T-helper 2 cell treated with Interferon-gamma antibody and Interleukin-4, amounts not matched to agents 5 μg/mL and 100 μg/mL, for 36 hours (primary cell): ENCODE results near the gene SSTR5.
A peak's percentile ranks its signal among the peaks of the same experiment; 100 is the strongest.

ENCODE experiments used
- DNase-seq: peaks from one replicate; pipeline ENCODE4 v3.0.0; 2021; ENCODE audit warnings: low spot score
- H3K27ac Mint-ChIP-seq: one replicate; pipeline ENCODE4 v1.8.0; 2021; ENCODE audit warnings: mild to moderate bottlenecking, mixed read lengths
- H3K27me3 Mint-ChIP-seq: one replicate; pipeline ENCODE4 v1.8.0; 2021; ENCODE audit warnings: low read depth, mixed read lengths
- H3K36me3 Mint-ChIP-seq: one replicate; pipeline ENCODE4 v1.8.0; 2021; ENCODE audit warnings: low read depth, mixed read lengths
- H3K4me1 Mint-ChIP-seq: one replicate; pipeline ENCODE4 v1.8.0; 2021; ENCODE audit warnings: low read depth, mixed read lengths
- H3K4me3 Mint-ChIP-seq: one replicate; pipeline ENCODE4 v1.8.0; 2022; ENCODE audit warnings: mild to moderate bottlenecking, moderate library complexity, mixed read lengths
- H3K9me3 Mint-ChIP-seq: one replicate; pipeline ENCODE4 v1.8.0; 2021; ENCODE audit warnings: mixed read lengths

SSTR5 gene

GRCh38 chr16:1099189-1100083 is 26.9 kb downstream of the SSTR5 start:
- Mint-ChIP-seq H3K36me3 (no peaks in the 10 kb centered on the region), H3K4me1 (no peaks in the 10 kb centered on the region), H3K27me3 (no peaks in the 10 kb centered on the region), H3K9me3 (no peaks in the 10 kb centered on the region), H3K27ac (no peak overlapping the region), H3K4me3 (no peak overlapping the region)
- DNase-seq = no peak

GRCh38 chr16:1100084-1100800 is 27.7 kb downstream of the SSTR5 start:
- no peaks in the 10 kb centered on the region for H3K36me3 Mint-ChIP-seq
- H3K4me1 Mint-ChIP-seq = no peaks in the 10 kb centered on the region
- H3K4me3 Mint-ChIP-seq = no peak overlapping the region

GRCh38 chr16:1101133-1101532 is 28.6 kb downstream of the SSTR5 start:
- Mint-ChIP-seq H3K36me3 (no peaks in the 10 kb centered on the region), H3K27ac (no peak overlapping the region), H3K9me3 (no peaks in the 10 kb centered on the region), H3K4me3 (no peak overlapping the region), H3K4me1 (no peaks in the 10 kb centered on the region), H3K27me3 (no peaks in the 10 kb centered on the region)
- DNase-seq = no peak

More at GRCh38 chr16:1100084-1100800, 27.7 kb downstream of the SSTR5 start:
- Mint-ChIP-seq H3K27me3 (no peaks in the 10 kb centered on the region), H3K9me3 (no peaks in the 10 kb centered on the region), H3K27ac (no peak overlapping the region)
- no peak for DNase-seq

GRCh38 chr16:1101573-1102332 is 29.2 kb downstream of the SSTR5 start:
- H3K4me1 Mint-ChIP-seq = no peaks in the 10 kb centered on the region
- no peaks in the 10 kb centered on the region for H3K9me3 Mint-ChIP-seq
- no peak for DNase-seq
- no peaks in the 10 kb centered on the region for H3K36me3 Mint-ChIP-seq
- H3K4me3 Mint-ChIP-seq = no peak overlapping the region
- H3K27me3 Mint-ChIP-seq = no peaks in the 10 kb centered on the region
- H3K27ac Mint-ChIP-seq = no peak overlapping the region

- no peaks in the 10 kb centered on the region for H3K27me3 Mint-ChIP-seq
- H3K4me3 Mint-ChIP-seq = no peak overlapping the region
- no peak for DNase-seq
- H3K36me3 Mint-ChIP-seq = no peaks in the 10 kb centered on the region
- no peak overlapping the region for H3K27ac Mint-ChIP-seq
- H3K4me1 Mint-ChIP-seq = no peaks in the 10 kb centered on the region
- no peaks in the 10 kb centered on the region for H3K9me3 Mint-ChIP-seq
These were observed 29.8 kb downstream of the SSTR5 start for GRCh38 chr16:1102333-1102700.

- Mint-ChIP-seq H3K36me3 (no peaks in the 10 kb centered on the region), H3K4me1 (no peaks in the 10 kb centered on the region), H3K4me3 (no peak overlapping the region)
These were observed 30.5 kb downstream of the SSTR5 start for GRCh38 chr16:1102921-1103635.

GRCh38 chr16:1103636-1103980 is 31.1 kb downstream of the SSTR5 start:
- no peaks in the 10 kb centered on the region for H3K9me3 Mint-ChIP-seq
- no peaks in the 10 kb centered on the region for H3K36me3 Mint-ChIP-seq
- no peaks in the 10 kb centered on the region for H3K4me1 Mint-ChIP-seq
- DNase-seq = no peak
- H3K27ac Mint-ChIP-seq = no peak overlapping the region
- no peak overlapping the region for H3K4me3 Mint-ChIP-seq
- H3K27me3 Mint-ChIP-seq = no peaks in the 10 kb centered on the region

More at GRCh38 chr16:1102921-1103635, 30.5 kb downstream of the SSTR5 start:
- no peaks in the 10 kb centered on the region for H3K27me3 Mint-ChIP-seq
- no peaks in the 10 kb centered on the region for H3K9me3 Mint-ChIP-seq
- no peak overlapping the region for H3K27ac Mint-ChIP-seq
- DNase-seq = peak; percentile 60

- Mint-ChIP-seq H3K36me3 (no peaks in the 10 kb centered on the region), H3K27ac (no peak overlapping the region), H3K27me3 (no peaks in the 10 kb centered on the region), H3K9me3 (no peaks in the 10 kb centered on the region), H3K4me1 (no peaks in the 10 kb centered on the region), H3K4me3 (no peak overlapping the region)
- DNase-seq = peak; percentile 14
These were observed 33.5 kb downstream of the SSTR5 start for GRCh38 chr16:1105888-1106620.

- Mint-ChIP-seq H3K36me3 (no peaks in the 10 kb centered on the region), H3K27me3 (no peaks in the 10 kb centered on the region), H3K4me1 (no peaks in the 10 kb centered on the region), H3K27ac (no peak overlapping the region), H3K4me3 (no peak overlapping the region), H3K9me3 (no peaks in the 10 kb centered on the region)
- no peak for DNase-seq
These were observed 34.1 kb downstream of the SSTR5 start for GRCh38 chr16:1106659-1107058.

GRCh38 chr16:1107141-1107540 is 34.6 kb downstream of the SSTR5 start:
- no peaks in the 10 kb centered on the region for H3K9me3 Mint-ChIP-seq
- no peak overlapping the region for H3K27ac Mint-ChIP-seq
- no peak overlapping the region for H3K4me3 Mint-ChIP-seq
- no peak for DNase-seq
- no peaks in the 10 kb centered on the region for H3K27me3 Mint-ChIP-seq
- H3K36me3 Mint-ChIP-seq = no peaks in the 10 kb centered on the region
- H3K4me1 Mint-ChIP-seq = no peaks in the 10 kb centered on the region

- Mint-ChIP-seq H3K4me3 (no peak overlapping the region), H3K27me3 (no peaks in the 10 kb centered on the region), H3K9me3 (no peaks in the 10 kb centered on the region), H3K4me1 (no peaks in the 10 kb centered on the region), H3K36me3 (no peaks in the 10 kb centered on the region), H3K27ac (no peak overlapping the region)
- no peak for DNase-seq
These were observed 35.2 kb downstream of the SSTR5 start for GRCh38 chr16:1107731-1108130.

GRCh38 chr16:1108299-1109252 is 36.0 kb downstream of the SSTR5 start:
- Mint-ChIP-seq H3K9me3 (no peaks in the 10 kb centered on the region), H3K4me3 (no peak overlapping the region), H3K27ac (no peak overlapping the region), H3K36me3 (no peaks in the 10 kb centered on the region), H3K4me1 (no peaks in the 10 kb centered on the region), H3K27me3 (no peaks in the 10 kb centered on the region)
- DNase-seq = no peak
